WTC11 (cell line): ENCODE results near the gene KISS1R. TPM values are rescaled to one million over a fixed set of nuclear protein-coding genes. Genes with fewer than 3 reads are reported as not detected.

ENCODE experiments used
- ETV6 ChIP-seq: sonication (generic); formaldehyde crosslinking; IDR thresholded peaks from 2 replicates; pipeline ENCODE4 v1.8.1; 2022; ENCODE audit warnings: mild to moderate bottlenecking, missing genetic modification reagents
- GRHL2 ChIP-seq: fragments of 250-450 bp; sonication (Bioruptor Pico); IDR thresholded peaks from 2 replicates; pipeline ENCODE4 v1.8.0; 2022; ENCODE audit warnings: mild to moderate bottlenecking, moderate library complexity; ENCODE audit not compliant: insufficient replicate concordance, severe bottlenecking
- GTF2I ChIP-seq: fragments of 250-450 bp; sonication (Bioruptor Pico); conservative IDR thresholded peaks from 2 replicates; pipeline ENCODE4 v1.4.0; 2021; ENCODE audit warnings: mild to moderate bottlenecking
- JAZF1 ChIP-seq: fragments of 250-450 bp; sonication (Bioruptor Pico); IDR thresholded peaks from 2 replicates; pipeline ENCODE4 v1.9.0; 2021; ENCODE audit warnings: moderate library complexity, mild to moderate bottlenecking, inconsistent platforms
- KAT7 ChIP-seq: sonication (generic); formaldehyde crosslinking; IDR thresholded peaks from 2 replicates; pipeline ENCODE4 v1.8.1; 2023; ENCODE audit warnings: missing genetic modification reagents, mild to moderate bottlenecking, borderline replicate concordance
- NFATC4 ChIP-seq: fragments of 250-450 bp; sonication (Bioruptor Pico); IDR thresholded peaks from 2 replicates; pipeline ENCODE4 v1.9.0; 2021; ENCODE audit warnings: mild to moderate bottlenecking
- NFE2L1 ChIP-seq: sonication (generic); formaldehyde crosslinking; IDR thresholded peaks from 2 replicates; pipeline ENCODE4 v1.8.1; 2023; ENCODE audit warnings: missing genetic modification reagents
- NR1H2 ChIP-seq: sonication (generic); formaldehyde crosslinking; IDR thresholded peaks from 2 replicates; pipeline ENCODE4 v1.9.0; 2021; ENCODE audit warnings: mild to moderate bottlenecking, moderate library complexity, missing genetic modification reagents
- NR3C1 ChIP-seq: sonication (generic); formaldehyde crosslinking; conservative IDR thresholded peaks from 2 replicates; pipeline ENCODE4 v1.8.1; 2023; ENCODE audit warnings: low read depth, mild to moderate bottlenecking, missing genetic modification reagents
- OVOL2 ChIP-seq: fragments of 250-450 bp; sonication (Bioruptor Pico); IDR thresholded peaks from 2 replicates; pipeline ENCODE4 v1.9.0; 2021; ENCODE audit warnings: mild to moderate bottlenecking, borderline replicate concordance
- ZNF416 ChIP-seq: fragments of 250-450 bp; sonication (Bioruptor Pico); IDR thresholded peaks from 2 replicates; pipeline ENCODE4 v1.9.0; 2021; ENCODE audit warnings: mild to moderate bottlenecking, inconsistent platforms
- total RNA-seq: library from RNA; stranded (reverse); gene quantifications from 3 replicates; pipeline ENCODE4 v1.2.3, GENCODE V29; 2021
- TF ChIP-seq, protein P1 (sequence below): sonication (generic); formaldehyde crosslinking; IDR thresholded peaks from 2 replicates; pipeline ENCODE4 v1.8.0; 2022; ENCODE audit warnings: mild to moderate bottlenecking, missing genetic modification reagents
- TF ChIP-seq, protein P2 (sequence below): sonication (generic); formaldehyde crosslinking; IDR thresholded peaks from 2 replicates; pipeline ENCODE4 v1.8.1; 2023; ENCODE audit warnings: mild to moderate bottlenecking, missing genetic modification reagents
- TF ChIP-seq, protein P3 (sequence below): sonication (generic); formaldehyde crosslinking; IDR thresholded peaks from 2 replicates; pipeline ENCODE4 v1.8.1; 2023; ENCODE audit warnings: mild to moderate bottlenecking, missing genetic modification reagents, moderate library complexity
- TF ChIP-seq, protein P4 (sequence below): fragments of 250-450 bp; sonication (Bioruptor Pico); IDR thresholded peaks from 2 replicates; pipeline ENCODE4 v2.1.2; 2022; ENCODE audit warnings: mild to moderate bottlenecking, moderate library complexity
- TF ChIP-seq, protein P5 (sequence below): sonication (generic); formaldehyde crosslinking; IDR thresholded peaks from 2 replicates; pipeline ENCODE4 v1.8.1; 2023; ENCODE audit warnings: mild to moderate bottlenecking, missing genetic modification reagents, borderline replicate concordance
- TF ChIP-seq, protein P6 (sequence below): sonication (generic); formaldehyde crosslinking; IDR thresholded peaks from 2 replicates; pipeline ENCODE4 v1.8.1; 2022; ENCODE audit warnings: mild to moderate bottlenecking, missing genetic modification reagents, moderate library complexity, borderline replicate concordance
- TF ChIP-seq, protein P7 (sequence below): fragments of 200-600 bp; IDR thresholded peaks from 2 replicates; pipeline ENCODE4 v1.8.0; 2022; ENCODE audit warnings: antibody characterized with exemption
- TF ChIP-seq, protein P8 (sequence below): fragments of 250-450 bp; sonication (Bioruptor Pico); conservative IDR thresholded peaks from 2 replicates; pipeline ENCODE4 v1.9.0; 2021; ENCODE audit warnings: mild to moderate bottlenecking
- TF ChIP-seq, protein P9 (sequence below): sonication (generic); formaldehyde crosslinking; IDR thresholded peaks from 2 replicates; pipeline ENCODE4 v1.8.0; 2023; ENCODE audit warnings: missing genetic modification reagents
- TF ChIP-seq, protein P10 (sequence below): sonication (generic); formaldehyde crosslinking; IDR thresholded peaks from 2 replicates; pipeline ENCODE4 v1.8.0; 2022; ENCODE audit warnings: missing genetic modification reagents

KISS1R gene
- total RNA-seq, 1 experiment from 2014 or later: 2.9 TPM

DNA sequence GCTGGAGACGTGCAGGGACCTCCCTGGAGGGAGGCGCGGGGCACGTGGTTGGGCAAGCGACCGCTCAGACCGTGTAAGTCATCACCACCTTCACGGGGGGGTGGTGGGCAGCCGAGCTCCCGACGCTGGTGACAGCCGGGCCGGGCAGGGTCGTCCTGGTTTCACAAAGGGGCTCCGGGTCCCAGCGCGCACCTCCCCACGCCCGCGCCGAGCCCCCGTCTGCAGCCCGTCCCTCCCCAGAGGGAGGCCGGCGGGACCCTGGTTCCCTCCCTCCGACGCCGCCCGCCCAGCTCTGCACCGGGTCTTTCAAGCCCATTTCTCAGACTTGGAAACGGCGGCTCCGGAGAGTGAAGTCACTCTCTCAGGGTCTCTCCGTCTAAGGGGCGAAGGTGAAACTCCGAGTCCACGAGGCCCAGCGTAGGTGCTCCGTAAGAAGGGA is 8.0 kb downstream of the KISS1R start (continued):
- TF ChIP-seq, protein P1, sequence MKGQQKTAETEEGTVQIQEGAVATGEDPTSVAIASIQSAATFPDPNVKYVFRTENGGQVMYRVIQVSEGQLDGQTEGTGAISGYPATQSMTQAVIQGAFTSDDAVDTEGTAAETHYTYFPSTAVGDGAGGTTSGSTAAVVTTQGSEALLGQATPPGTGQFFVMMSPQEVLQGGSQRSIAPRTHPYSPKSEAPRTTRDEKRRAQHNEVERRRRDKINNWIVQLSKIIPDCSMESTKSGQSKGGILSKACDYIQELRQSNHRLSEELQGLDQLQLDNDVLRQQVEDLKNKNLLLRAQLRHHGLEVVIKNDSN (CRISPR knock-in tag): peak; percentile 73
- TF ChIP-seq, protein P2, sequence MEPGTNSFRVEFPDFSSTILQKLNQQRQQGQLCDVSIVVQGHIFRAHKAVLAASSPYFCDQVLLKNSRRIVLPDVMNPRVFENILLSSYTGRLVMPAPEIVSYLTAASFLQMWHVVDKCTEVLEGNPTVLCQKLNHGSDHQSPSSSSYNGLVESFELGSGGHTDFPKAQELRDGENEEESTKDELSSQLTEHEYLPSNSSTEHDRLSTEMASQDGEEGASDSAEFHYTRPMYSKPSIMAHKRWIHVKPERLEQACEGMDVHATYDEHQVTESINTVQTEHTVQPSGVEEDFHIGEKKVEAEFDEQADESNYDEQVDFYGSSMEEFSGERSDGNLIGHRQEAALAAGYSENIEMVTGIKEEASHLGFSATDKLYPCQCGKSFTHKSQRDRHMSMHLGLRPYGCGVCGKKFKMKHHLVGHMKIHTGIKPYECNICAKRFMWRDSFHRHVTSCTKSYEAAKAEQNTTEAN (CRISPR knock-in tag): no peak
- TF ChIP-seq JAZF1 (CRISPR knock-in tag) (no peak), OVOL2 (CRISPR knock-in tag) (no peak), NR3C1 (CRISPR knock-in tag) (no peak), ETV6 (0 out of 2 replicates have a peak, but pooled peaks have one; percentile 18), NFE2L1 (CRISPR knock-in tag) (no peak), ZNF416 (no peak), GTF2I (peak; percentile 98), GRHL2 (CRISPR knock-in tag) (no peak), NFATC4 (no peak), KAT7 (CRISPR knock-in tag) (no peak), NR1H2 (CRISPR knock-in tag) (no peak)
- TF ChIP-seq, protein P3, sequence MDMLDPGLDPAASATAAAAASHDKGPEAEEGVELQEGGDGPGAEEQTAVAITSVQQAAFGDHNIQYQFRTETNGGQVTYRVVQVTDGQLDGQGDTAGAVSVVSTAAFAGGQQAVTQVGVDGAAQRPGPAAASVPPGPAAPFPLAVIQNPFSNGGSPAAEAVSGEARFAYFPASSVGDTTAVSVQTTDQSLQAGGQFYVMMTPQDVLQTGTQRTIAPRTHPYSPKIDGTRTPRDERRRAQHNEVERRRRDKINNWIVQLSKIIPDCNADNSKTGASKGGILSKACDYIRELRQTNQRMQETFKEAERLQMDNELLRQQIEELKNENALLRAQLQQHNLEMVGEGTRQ (CRISPR knock-in tag): peak; percentile 66; the same call in 1 of the 2 replicates
- TF ChIP-seq, protein P4, sequence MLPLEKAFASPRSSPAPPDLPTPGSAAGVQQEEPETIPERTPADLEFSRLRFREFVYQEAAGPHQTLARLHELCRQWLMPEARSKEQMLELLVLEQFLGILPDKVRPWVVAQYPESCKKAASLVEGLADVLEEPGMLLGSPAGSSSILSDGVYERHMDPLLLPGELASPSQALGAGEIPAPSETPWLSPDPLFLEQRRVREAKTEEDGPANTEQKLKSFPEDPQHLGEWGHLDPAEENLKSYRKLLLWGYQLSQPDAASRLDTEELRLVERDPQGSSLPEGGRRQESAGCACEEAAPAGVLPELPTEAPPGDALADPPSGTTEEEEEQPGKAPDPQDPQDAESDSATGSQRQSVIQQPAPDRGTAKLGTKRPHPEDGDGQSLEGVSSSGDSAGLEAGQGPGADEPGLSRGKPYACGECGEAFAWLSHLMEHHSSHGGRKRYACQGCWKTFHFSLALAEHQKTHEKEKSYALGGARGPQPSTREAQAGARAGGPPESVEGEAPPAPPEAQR (CRISPR knock-in tag): no peak
- TF ChIP-seq, protein P5, sequence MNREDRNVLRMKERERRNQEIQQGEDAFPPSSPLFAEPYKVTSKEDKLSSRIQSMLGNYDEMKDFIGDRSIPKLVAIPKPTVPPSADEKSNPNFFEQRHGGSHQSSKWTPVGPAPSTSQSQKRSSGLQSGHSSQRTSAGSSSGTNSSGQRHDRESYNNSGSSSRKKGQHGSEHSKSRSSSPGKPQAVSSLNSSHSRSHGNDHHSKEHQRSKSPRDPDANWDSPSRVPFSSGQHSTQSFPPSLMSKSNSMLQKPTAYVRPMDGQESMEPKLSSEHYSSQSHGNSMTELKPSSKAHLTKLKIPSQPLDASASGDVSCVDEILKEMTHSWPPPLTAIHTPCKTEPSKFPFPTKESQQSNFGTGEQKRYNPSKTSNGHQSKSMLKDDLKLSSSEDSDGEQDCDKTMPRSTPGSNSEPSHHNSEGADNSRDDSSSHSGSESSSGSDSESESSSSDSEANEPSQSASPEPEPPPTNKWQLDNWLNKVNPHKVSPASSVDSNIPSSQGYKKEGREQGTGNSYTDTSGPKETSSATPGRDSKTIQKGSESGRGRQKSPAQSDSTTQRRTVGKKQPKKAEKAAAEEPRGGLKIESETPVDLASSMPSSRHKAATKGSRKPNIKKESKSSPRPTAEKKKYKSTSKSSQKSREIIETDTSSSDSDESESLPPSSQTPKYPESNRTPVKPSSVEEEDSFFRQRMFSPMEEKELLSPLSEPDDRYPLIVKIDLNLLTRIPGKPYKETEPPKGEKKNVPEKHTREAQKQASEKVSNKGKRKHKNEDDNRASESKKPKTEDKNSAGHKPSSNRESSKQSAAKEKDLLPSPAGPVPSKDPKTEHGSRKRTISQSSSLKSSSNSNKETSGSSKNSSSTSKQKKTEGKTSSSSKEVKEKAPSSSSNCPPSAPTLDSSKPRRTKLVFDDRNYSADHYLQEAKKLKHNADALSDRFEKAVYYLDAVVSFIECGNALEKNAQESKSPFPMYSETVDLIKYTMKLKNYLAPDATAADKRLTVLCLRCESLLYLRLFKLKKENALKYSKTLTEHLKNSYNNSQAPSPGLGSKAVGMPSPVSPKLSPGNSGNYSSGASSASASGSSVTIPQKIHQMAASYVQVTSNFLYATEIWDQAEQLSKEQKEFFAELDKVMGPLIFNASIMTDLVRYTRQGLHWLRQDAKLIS (CRISPR knock-in tag): no peak
- TF ChIP-seq, protein P6, sequence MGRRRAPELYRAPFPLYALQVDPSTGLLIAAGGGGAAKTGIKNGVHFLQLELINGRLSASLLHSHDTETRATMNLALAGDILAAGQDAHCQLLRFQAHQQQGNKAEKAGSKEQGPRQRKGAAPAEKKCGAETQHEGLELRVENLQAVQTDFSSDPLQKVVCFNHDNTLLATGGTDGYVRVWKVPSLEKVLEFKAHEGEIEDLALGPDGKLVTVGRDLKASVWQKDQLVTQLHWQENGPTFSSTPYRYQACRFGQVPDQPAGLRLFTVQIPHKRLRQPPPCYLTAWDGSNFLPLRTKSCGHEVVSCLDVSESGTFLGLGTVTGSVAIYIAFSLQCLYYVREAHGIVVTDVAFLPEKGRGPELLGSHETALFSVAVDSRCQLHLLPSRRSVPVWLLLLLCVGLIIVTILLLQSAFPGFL: no peak
- TF ChIP-seq, protein P7, sequence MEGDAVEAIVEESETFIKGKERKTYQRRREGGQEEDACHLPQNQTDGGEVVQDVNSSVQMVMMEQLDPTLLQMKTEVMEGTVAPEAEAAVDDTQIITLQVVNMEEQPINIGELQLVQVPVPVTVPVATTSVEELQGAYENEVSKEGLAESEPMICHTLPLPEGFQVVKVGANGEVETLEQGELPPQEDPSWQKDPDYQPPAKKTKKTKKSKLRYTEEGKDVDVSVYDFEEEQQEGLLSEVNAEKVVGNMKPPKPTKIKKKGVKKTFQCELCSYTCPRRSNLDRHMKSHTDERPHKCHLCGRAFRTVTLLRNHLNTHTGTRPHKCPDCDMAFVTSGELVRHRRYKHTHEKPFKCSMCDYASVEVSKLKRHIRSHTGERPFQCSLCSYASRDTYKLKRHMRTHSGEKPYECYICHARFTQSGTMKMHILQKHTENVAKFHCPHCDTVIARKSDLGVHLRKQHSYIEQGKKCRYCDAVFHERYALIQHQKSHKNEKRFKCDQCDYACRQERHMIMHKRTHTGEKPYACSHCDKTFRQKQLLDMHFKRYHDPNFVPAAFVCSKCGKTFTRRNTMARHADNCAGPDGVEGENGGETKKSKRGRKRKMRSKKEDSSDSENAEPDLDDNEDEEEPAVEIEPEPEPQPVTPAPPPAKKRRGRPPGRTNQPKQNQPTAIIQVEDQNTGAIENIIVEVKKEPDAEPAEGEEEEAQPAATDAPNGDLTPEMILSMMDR: no peak
- TF ChIP-seq, protein P8, sequence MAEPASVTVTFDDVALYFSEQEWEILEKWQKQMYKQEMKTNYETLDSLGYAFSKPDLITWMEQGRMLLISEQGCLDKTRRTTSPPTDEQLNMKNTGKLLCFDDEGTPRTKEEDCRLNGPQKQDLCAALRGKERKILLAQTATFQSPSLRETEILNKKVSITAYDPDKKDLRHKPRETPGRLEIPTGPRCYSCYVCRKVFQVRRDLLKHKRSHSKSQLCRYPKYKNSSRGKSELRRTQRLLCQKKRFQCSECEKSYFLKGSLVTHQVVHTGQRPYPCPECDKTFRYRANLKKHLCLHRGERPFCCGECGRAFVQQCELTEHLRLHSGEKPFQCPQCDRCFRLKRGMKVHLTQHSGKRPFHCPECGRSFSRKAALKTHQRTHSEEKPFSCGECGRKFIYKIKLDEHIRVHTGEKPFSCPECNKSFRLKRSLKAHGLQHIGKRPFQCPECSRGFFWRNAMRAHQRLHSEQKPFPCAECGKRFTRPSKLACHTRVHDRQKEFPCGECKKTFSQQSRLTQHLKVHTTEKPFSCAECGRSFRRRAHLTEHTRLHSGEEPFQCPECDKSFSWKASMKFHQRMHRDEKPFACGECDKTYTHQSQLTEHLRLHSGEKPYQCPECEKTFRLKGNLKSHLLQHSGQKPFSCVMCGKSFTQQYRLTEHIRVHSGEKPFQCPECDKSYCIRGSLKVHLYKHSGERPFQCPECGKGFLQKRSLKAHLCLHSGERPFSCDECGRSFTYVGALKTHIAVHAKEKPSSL: no peak
- TF ChIP-seq, protein P9, sequence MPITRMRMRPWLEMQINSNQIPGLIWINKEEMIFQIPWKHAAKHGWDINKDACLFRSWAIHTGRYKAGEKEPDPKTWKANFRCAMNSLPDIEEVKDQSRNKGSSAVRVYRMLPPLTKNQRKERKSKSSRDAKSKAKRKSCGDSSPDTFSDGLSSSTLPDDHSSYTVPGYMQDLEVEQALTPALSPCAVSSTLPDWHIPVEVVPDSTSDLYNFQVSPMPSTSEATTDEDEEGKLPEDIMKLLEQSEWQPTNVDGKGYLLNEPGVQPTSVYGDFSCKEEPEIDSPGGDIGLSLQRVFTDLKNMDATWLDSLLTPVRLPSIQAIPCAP: no peak
- TF ChIP-seq, protein P10, sequence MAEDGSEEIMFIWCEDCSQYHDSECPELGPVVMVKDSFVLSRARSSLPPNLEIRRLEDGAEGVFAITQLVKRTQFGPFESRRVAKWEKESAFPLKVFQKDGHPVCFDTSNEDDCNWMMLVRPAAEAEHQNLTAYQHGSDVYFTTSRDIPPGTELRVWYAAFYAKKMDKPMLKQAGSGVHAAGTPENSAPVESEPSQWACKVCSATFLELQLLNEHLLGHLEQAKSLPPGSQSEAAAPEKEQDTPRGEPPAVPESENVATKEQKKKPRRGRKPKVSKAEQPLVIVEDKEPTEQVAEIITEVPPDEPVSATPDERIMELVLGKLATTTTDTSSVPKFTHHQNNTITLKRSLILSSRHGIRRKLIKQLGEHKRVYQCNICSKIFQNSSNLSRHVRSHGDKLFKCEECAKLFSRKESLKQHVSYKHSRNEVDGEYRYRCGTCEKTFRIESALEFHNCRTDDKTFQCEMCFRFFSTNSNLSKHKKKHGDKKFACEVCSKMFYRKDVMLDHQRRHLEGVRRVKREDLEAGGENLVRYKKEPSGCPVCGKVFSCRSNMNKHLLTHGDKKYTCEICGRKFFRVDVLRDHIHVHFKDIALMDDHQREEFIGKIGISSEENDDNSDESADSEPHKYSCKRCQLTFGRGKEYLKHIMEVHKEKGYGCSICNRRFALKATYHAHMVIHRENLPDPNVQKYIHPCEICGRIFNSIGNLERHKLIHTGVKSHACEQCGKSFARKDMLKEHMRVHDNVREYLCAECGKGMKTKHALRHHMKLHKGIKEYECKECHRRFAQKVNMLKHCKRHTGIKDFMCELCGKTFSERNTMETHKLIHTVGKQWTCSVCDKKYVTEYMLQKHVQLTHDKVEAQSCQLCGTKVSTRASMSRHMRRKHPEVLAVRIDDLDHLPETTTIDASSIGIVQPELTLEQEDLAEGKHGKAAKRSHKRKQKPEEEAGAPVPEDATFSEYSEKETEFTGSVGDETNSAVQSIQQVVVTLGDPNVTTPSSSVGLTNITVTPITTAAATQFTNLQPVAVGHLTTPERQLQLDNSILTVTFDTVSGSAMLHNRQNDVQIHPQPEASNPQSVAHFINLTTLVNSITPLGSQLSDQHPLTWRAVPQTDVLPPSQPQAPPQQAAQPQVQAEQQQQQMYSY (CRISPR knock-in tag): no peak
